Esophagus squamous epithelium (tissue), 4 donors: ENCODE measurements around the gene WWOX.

Source experiments
- CTCF ChIP-seq, 6 experiments: fragments of 450-650 bp in 4 of 6; fragments of 200-600 bp in 2 of 6; sonication (generic) in 2 of 6; IDR thresholded peaks; one replicate each; pipeline ENCODE4 v1.5.1; 2016 to 2019; ENCODE audit warnings: antibody characterized with exemption in 6 of 6, mild to moderate bottlenecking in 4 of 6, moderate library complexity in 4 of 6
- POLR2A ChIP-seq, 4 donors: fragments of 450-650 bp; IDR thresholded peaks; one replicate each; pipeline ENCODE4 v1.6.1; 2017; ENCODE audit warnings: antibody characterized with exemption in 4 of 4, mild to moderate bottlenecking in 4 of 4, moderate library complexity in 3 of 4

- TF ChIP-seq CTCF (IDR thresholded peaks at IDR 0.05) (no peak), POLR2A (IDR thresholded peaks at IDR 0.05) (no peak)
Measured at GRCh38 chr16:78290395-78290794, 190.9 kb downstream of the WWOX start.
